SK-N-SH treated with all-trans-retinoic acid at 6 μM for 48 hours (cell line): ENCODE data around the gene CD74.

ENCODE experiments used
- ARNTL ChIP-seq: fragments of 450-650 bp; formaldehyde crosslinking; IDR thresholded peaks from 2 replicates; pipeline ENCODE4 v1.5.0; 2020; ENCODE audit warnings: low read depth, mild to moderate bottlenecking, moderate library complexity, borderline replicate concordance
- CREB5 ChIP-seq: fragments of 250-450 bp; sonication (Bioruptor Pico); IDR thresholded peaks from 2 replicates; pipeline ENCODE4 v1.5.1; 2020; ENCODE audit warnings: low read depth, mild to moderate bottlenecking, moderate library complexity
- ESRRG ChIP-seq: fragments of 250-450 bp; sonication (Bioruptor Pico); IDR thresholded peaks from 2 replicates; pipeline ENCODE4 v1.6.1; 2021; ENCODE audit warnings: mild to moderate bottlenecking
- ISL1 ChIP-seq: fragments of 250-450 bp; sonication (Bioruptor Pico); IDR thresholded peaks from 2 replicates; pipeline ENCODE4 v2.1.2; 2022; ENCODE audit warnings: mild to moderate bottlenecking, moderate library complexity
- OSR1 ChIP-seq: fragments of 250-450 bp; sonication (Bioruptor Pico); IDR thresholded peaks from 2 replicates; pipeline ENCODE4 v1.8.0; 2022; ENCODE audit warnings: moderate library complexity, mild to moderate bottlenecking, inconsistent platforms
- PATZ1 ChIP-seq: fragments of 250-450 bp; sonication (Bioruptor Pico); IDR thresholded peaks from 2 replicates; pipeline ENCODE4 v1.8.0; 2020; ENCODE audit warnings: mild to moderate bottlenecking, moderate library complexity, borderline replicate concordance
- PPARA ChIP-seq: fragments of 250-450 bp; sonication (Bioruptor Pico); IDR thresholded peaks from 2 replicates; pipeline ENCODE4 v1.5.0; 2020; ENCODE audit warnings: mild to moderate bottlenecking, borderline replicate concordance
- TCF4 ChIP-seq: fragments of 250-450 bp; sonication (Bioruptor Pico); IDR thresholded peaks from 2 replicates; pipeline ENCODE4 v1.8.0; 2021; ENCODE audit warnings: mild to moderate bottlenecking, moderate library complexity, borderline replicate concordance
- TSHZ2 ChIP-seq: fragments of 250-450 bp; sonication (Bioruptor Pico); IDR thresholded peaks from 2 replicates; pipeline ENCODE4 v1.5.0; 2020; ENCODE audit warnings: mild to moderate bottlenecking, moderate library complexity
- ZC3H10 ChIP-seq: fragments of 250-450 bp; sonication (Bioruptor Pico); IDR thresholded peaks from 2 replicates; pipeline ENCODE4 v1.5.1; 2021; ENCODE audit warnings: mild to moderate bottlenecking, moderate library complexity

- TF ChIP-seq TCF4 (CRISPR knock-in tag) (no peak), OSR1 (no peak), ZC3H10 (CRISPR knock-in tag) (no peak), ISL1 (CRISPR knock-in tag) (no peak), PATZ1 (no peak), ARNTL (CRISPR knock-in tag) (no peak), PPARA (CRISPR knock-in tag) (no peak), CREB5 (CRISPR knock-in tag) (no peak), ESRRG (CRISPR knock-in tag) (no peak), TSHZ2 (CRISPR knock-in tag) (no peak)
Observed at GRCh38 chr5:150401376-150402228, 11.1 kb downstream of the CD74 start.
